K562 (cell line): ENCODE measurements around the gene LRRC41. TPM values are rescaled to one million over a fixed set of nuclear protein-coding genes. Genes with fewer than 3 reads are reported as not detected.

ENCODE experiments used
- ATF4 ChIP-seq: fragments of 450-650 bp; formaldehyde crosslinking; IDR thresholded peaks from 2 replicates; pipeline ENCODE4 v1.4.0; 2022; ENCODE audit warnings: mild to moderate bottlenecking, moderate library complexity
- ATF7 ChIP-seq: fragments of 450-650 bp; IDR thresholded peaks from 2 replicates; pipeline ENCODE4 v1.7.1; 2014; ENCODE audit warnings: mild to moderate bottlenecking, moderate library complexity
- BCLAF1 ChIP-seq, 2 experiments: fragments of 450-650 bp in 1 of 2; IDR thresholded peaks; 2 replicates each; pipeline ENCODE4 v1.6.1; 2011 to 2017; ENCODE audit warnings: low read depth in 2 of 2, antibody characterized with exemption in 1 of 2, borderline replicate concordance in 1 of 2, low read length in 1 of 2, mild to moderate bottlenecking in 1 of 2, mixed read lengths in 1 of 2; ENCODE audit not compliant: control insufficient read depth in 1 of 2
- CEBPZ ChIP-seq: fragments of 150-350 bp; IDR thresholded peaks from 2 replicates; pipeline ENCODE4 v1.6.1; 2014; ENCODE audit warnings: low read depth, mild to moderate bottlenecking, low read length, borderline replicate concordance
- E2F1 ChIP-seq: sonication (generic); formaldehyde crosslinking; IDR thresholded peaks from 2 replicates; pipeline ENCODE4 v1.8.1; 2023; ENCODE audit warnings: mild to moderate bottlenecking, missing genetic modification reagents, moderate library complexity
- HDGF ChIP-seq: fragments of 450-650 bp; IDR thresholded peaks from 2 replicates; pipeline ENCODE4 v1.6.1; 2016
- ILF3 ChIP-seq: fragments of 450-650 bp; IDR thresholded peaks from 2 replicates; pipeline ENCODE4 v1.6.1; 2018; ENCODE audit warnings: antibody characterized with exemption, mild to moderate bottlenecking, moderate library complexity, borderline replicate concordance
- PML ChIP-seq: IDR thresholded peaks from 2 replicates; pipeline ENCODE4 v1.6.1; 2012; ENCODE audit warnings: low read length, inconsistent platforms
- SP1 ChIP-seq: sonication (generic); formaldehyde crosslinking; IDR thresholded peaks from 2 replicates; pipeline ENCODE4 v1.8.1; 2022; ENCODE audit warnings: mild to moderate bottlenecking, missing genetic modification reagents
- STAT5B ChIP-seq: fragments of 250-450 bp; sonication (Bioruptor Pico); IDR thresholded peaks from 2 replicates; pipeline ENCODE4 v1.8.0; 2021; ENCODE audit warnings: mild to moderate bottlenecking, inconsistent platforms
- ZBTB43 ChIP-seq: sonication (generic); formaldehyde crosslinking; IDR thresholded peaks from 2 replicates; pipeline ENCODE4 v1.8.0; 2023; ENCODE audit warnings: mild to moderate bottlenecking, missing genetic modification reagents
- ZNF175 ChIP-seq: fragments of 200-800 bp; sonication (Bioruptor generic); IDR thresholded peaks from 2 replicates; pipeline ENCODE4 v1.6.1; 2016; ENCODE audit warnings: low read depth, mild to moderate bottlenecking, missing genetic modification characterization, missing compliant biosample characterization
- ZNF184 ChIP-seq: sonication (generic); formaldehyde crosslinking; IDR thresholded peaks from 2 replicates; pipeline ENCODE4 v1.5.0; 2020; ENCODE audit warnings: missing genetic modification reagents
- ZNF41 ChIP-seq: fragments of 250-450 bp; sonication (Bioruptor Pico); conservative IDR thresholded peaks from 2 replicates; pipeline ENCODE4 v1.4.0; 2020; ENCODE audit warnings: mild to moderate bottlenecking
- ZNF445 ChIP-seq: fragments of 250-450 bp; sonication (Bioruptor Pico); IDR thresholded peaks from 2 replicates; pipeline ENCODE4 v1.4.0; 2020; ENCODE audit warnings: low read depth, mild to moderate bottlenecking, moderate library complexity
- ZNF639 ChIP-seq, 2 experiments: fragments of 200-800 bp in 1 of 2; sonication (Bioruptor generic) in 1 of 2; sonication (generic) in 1 of 2; formaldehyde crosslinking in 1 of 2; IDR thresholded peaks in 1 of 2; conservative IDR thresholded peaks in 1 of 2; 2 replicates each; pipeline versions ENCODE4 v1.5.0 to v1.6.1; 2016 to 2020; ENCODE audit warnings: missing compliant biosample characterization in 1 of 2, missing genetic modification characterization in 1 of 2, missing genetic modification reagents in 1 of 2
- polyA plus RNA-seq, 8 experiments: library from polyadenylated mRNA; depleted of rRNA in 4 of 8; stranded (reverse) in 5 of 8; unstranded in 3 of 8; fragments of >200 nt; fragmentation: Nextera tagmentation in 2 of 8; fragmentation: Illumina TruSeq in 1 of 8; extraction: Ambion mirVana in 2 of 8; extraction: Trizol in 1 of 8; gene quantifications; 2 replicates each; pipeline versions ENCODE4 v1.2.1 to v1.2.3, GENCODE V29; 2011 to 2014; ENCODE audit warnings: inconsistent platforms in 1 of 8, missing spikeins in 1 of 8
- total RNA-seq, 7 experiments: library from RNA; depleted of rRNA in 6 of 7; stranded (reverse); fragments of >200 nt in 6 of 7; fragmentation: Illumina TruSeq in 2 of 7; extraction: Trizol in 2 of 7; gene quantifications; 2 replicates each; pipeline versions ENCODE4 v1.2.1 to v1.2.3, GENCODE V29; 2011 to 2021; ENCODE audit warnings: low replicate concordance in 1 of 7

LRRC41 gene
- total and polyA plus RNA-seq, 9 of the 15 experiments (the other 6 are each of a cell fraction or from before 2014, with no cell fraction given) = 10.5 to 64.7 (median 44.2) TPM

GRCh38 chr1:46303872-46304326 is 483 bp upstream of the LRRC41 start (continued):
- TF ChIP-seq CEBPZ (no peak), PML (no peak; the same call in 1 of the 2 replicates), ZNF445 (CRISPR knock-in tag) (no peak), ZNF639 (CRISPR knock-in tag; conservative IDR thresholded peaks at IDR 0.05 in 1 of 2, IDR thresholded peaks at IDR 0.05 in 1 of 2) (no peak), ZBTB43 (CRISPR knock-in tag) (peak; percentile 79; the same call in 1 of the 2 replicates), ZNF184 (CRISPR knock-in tag) (no peak), BCLAF1 (IDR thresholded peaks at IDR 0.05; ENCODE audit: borderline replicate concordance in 1 of 2, control insufficient read depth in 1 of 2, low read depth in 2 of 2, low read length in 1 of 2) (peak in 1 of 2 experiments; percentile 78; a peak in 1 of 4 replicates), E2F1 (CRISPR knock-in tag) (no peak), ILF3 (no peak), STAT5B (no peak), HDGF (no peak; the same call in 1 of the 2 replicates), SP1 (CRISPR knock-in tag) (peak; percentile 73; the same call in 1 of the 2 replicates), ATF7 (no peak), ZNF175 (CRISPR knock-in tag) (peak; percentile 4; the same call in 1 of the 2 replicates), ZNF41 (no peak), ATF4 (CRISPR knock-in tag) (no peak)
